Measurements from ENCODE around the gene AARS1.
"Not testable (repeated sequence)": the region's sequence is repeated elsewhere in the genome, so short reads cannot be mapped to it uniquely, and the experiment has no call there.

AARS1 gene

GRCh38 chr16:70255574-70255973, 33.7 kb downstream of the AARS1 start:
- no peaks in the 10 kb centered on the region for H3K4me1 ChIP-seq (ENCODE audit: insufficient read depth, low read length)
- H3K9me3 ChIP-seq (ENCODE audit: control insufficient read depth, insufficient read depth, low read length): no peaks in the 10 kb centered on the region
- peaks cover 56% of the 10 kb centered on the region for H3K36me3 ChIP-seq (ENCODE audit: insufficient read depth, low read length)
- no peak overlapping the region for H3K9ac ChIP-seq (ENCODE audit: low read depth, low read length)

GRCh38 chr16:70254965-70255286, 34.4 kb downstream of the AARS1 start:
- Histone ChIP-seq H3K9ac (ENCODE audit: low read depth, low read length) (no peak overlapping the region), H3K36me3 (ENCODE audit: insufficient read depth, low read length) (peaks cover 50% of the 10 kb centered on the region)

GRCh38 chr16:70254180-70254964, 34.9 kb downstream of the AARS1 start:
- Histone ChIP-seq H3K36me3 (ENCODE audit: insufficient read depth, low read length) (peaks cover 44% of the 10 kb centered on the region), H3K9ac (ENCODE audit: low read depth, low read length) (no peak overlapping the region), H3K4me1 (ENCODE audit: insufficient read depth, low read length) (no peaks in the 10 kb centered on the region), H3K9me3 (ENCODE audit: control insufficient read depth, insufficient read depth, low read length) (no peaks in the 10 kb centered on the region)

More at GRCh38 chr16:70254965-70255286, 34.4 kb downstream of the AARS1 start:
- Histone ChIP-seq H3K4me1 (ENCODE audit: insufficient read depth, low read length) (no peaks in the 10 kb centered on the region), H3K9me3 (ENCODE audit: control insufficient read depth, insufficient read depth, low read length) (no peaks in the 10 kb centered on the region)

GRCh38 chr16:70253291-70254106, 35.8 kb downstream of the AARS1 start:
- H3K4me1 ChIP-seq (ENCODE audit: insufficient read depth, low read length): no peaks in the 10 kb centered on the region
- no peak overlapping the region for H3K9ac ChIP-seq (ENCODE audit: low read depth, low read length)
- peaks cover 38% of the 10 kb centered on the region for H3K36me3 ChIP-seq (ENCODE audit: insufficient read depth, low read length)
- H3K9me3 ChIP-seq (ENCODE audit: control insufficient read depth, insufficient read depth, low read length): no peaks in the 10 kb centered on the region

- Histone ChIP-seq H3K9me3 (ENCODE audit: control insufficient read depth, insufficient read depth, low read length) (no peaks in the 10 kb centered on the region), H3K9ac (ENCODE audit: low read depth, low read length) (no peak overlapping the region), H3K4me1 (ENCODE audit: insufficient read depth, low read length) (no peaks in the 10 kb centered on the region), H3K36me3 (ENCODE audit: insufficient read depth, low read length) (peaks cover 30% of the 10 kb centered on the region)
These were observed 36.8 kb downstream of the AARS1 start for GRCh38 chr16:70252355-70252988.

GRCh38 chr16:70251629-70252354, 37.5 kb downstream of the AARS1 start, which contains the start of gene EXOSC6:
Gene EXOSC6, minus strand, starts transcription at chr16:70251940. Its CDS starts 40 bp downstream, at chr16:70251900.
- Histone ChIP-seq H3K9me3 (ENCODE audit: control insufficient read depth, insufficient read depth, low read length) (no peaks in the 10 kb centered on the region), H3K36me3 (ENCODE audit: insufficient read depth, low read length) (peaks cover 26% of the 10 kb centered on the region), H3K9ac (ENCODE audit: low read depth, low read length) (peak within 1 kb of the TSS; percentile 66), H3K4me1 (ENCODE audit: insufficient read depth, low read length) (no peaks in the 10 kb centered on the region)

GRCh38 chr16:70250748-70251628, 38.3 kb downstream of the AARS1 start:
- peaks cover 19% of the 10 kb centered on the region for H3K36me3 ChIP-seq (ENCODE audit: insufficient read depth, low read length)
- H3K4me1 ChIP-seq (ENCODE audit: insufficient read depth, low read length): no peaks in the 10 kb centered on the region
- H3K9me3 ChIP-seq (ENCODE audit: control insufficient read depth, insufficient read depth, low read length): no peaks in the 10 kb centered on the region
- peak overlapping the region; percentile 66 for H3K9ac ChIP-seq (ENCODE audit: low read depth, low read length)

GRCh38 chr16:70249697-70250096, 39.6 kb downstream of the AARS1 start:
- not testable (repeated sequence) for H3K9ac ChIP-seq (ENCODE audit: low read depth, low read length); H3K9me3 ChIP-seq (ENCODE audit: control insufficient read depth, insufficient read depth, low read length); H3K4me1 ChIP-seq (ENCODE audit: insufficient read depth, low read length)
- peaks cover 12% of the 10 kb centered on the region for H3K36me3 ChIP-seq (ENCODE audit: insufficient read depth, low read length)

GRCh38 chr16:70238773-70239172, 50.5 kb downstream of the AARS1 start:
- H3K36me3 ChIP-seq (ENCODE audit: insufficient read depth, low read length); H3K9ac ChIP-seq (ENCODE audit: low read depth, low read length); H3K9me3 ChIP-seq (ENCODE audit: control insufficient read depth, insufficient read depth, low read length); H3K4me1 ChIP-seq (ENCODE audit: insufficient read depth, low read length): not testable (repeated sequence)

- H3K9me3 ChIP-seq (ENCODE audit: control insufficient read depth, insufficient read depth, low read length); H3K9ac ChIP-seq (ENCODE audit: low read depth, low read length); H3K36me3 ChIP-seq (ENCODE audit: insufficient read depth, low read length); H3K4me1 ChIP-seq (ENCODE audit: insufficient read depth, low read length): not testable (repeated sequence)
These were observed 57.5 kb downstream of the AARS1 start for GRCh38 chr16:70231831-70232230.

GRCh38 chr16:70226024-70226423, 63.3 kb downstream of the AARS1 start:
- not testable (repeated sequence) for H3K36me3 ChIP-seq (ENCODE audit: insufficient read depth, low read length); H3K9ac ChIP-seq (ENCODE audit: low read depth, low read length)

GRCh38 chr16:70225430-70225829, 63.9 kb downstream of the AARS1 start:
- H3K9ac ChIP-seq (ENCODE audit: low read depth, low read length); H3K9me3 ChIP-seq (ENCODE audit: control insufficient read depth, insufficient read depth, low read length); H3K36me3 ChIP-seq (ENCODE audit: insufficient read depth, low read length); H3K4me1 ChIP-seq (ENCODE audit: insufficient read depth, low read length): not testable (repeated sequence)

More at GRCh38 chr16:70226024-70226423, 63.3 kb downstream of the AARS1 start:
- not testable (repeated sequence) for H3K9me3 ChIP-seq (ENCODE audit: control insufficient read depth, insufficient read depth, low read length); H3K4me1 ChIP-seq (ENCODE audit: insufficient read depth, low read length)

- H3K9me3 ChIP-seq (ENCODE audit: control insufficient read depth, insufficient read depth, low read length); H3K9ac ChIP-seq (ENCODE audit: low read depth, low read length); H3K4me1 ChIP-seq (ENCODE audit: insufficient read depth, low read length); H3K36me3 ChIP-seq (ENCODE audit: insufficient read depth, low read length): not testable (repeated sequence)
These were observed 64.7 kb downstream of the AARS1 start for GRCh38 chr16:70224645-70225044.

Measured in ES-I3 (cell line).